Endothelial cell of umbilical vein (primary cell): ENCODE data around the gene HMG20A. TPM values are rescaled to one million over a fixed set of nuclear protein-coding genes. Genes with fewer than 3 reads are reported as not detected.

Experiments
- BruUV-seq: library from RNA; stranded (reverse); fragments of 400-500 nt; replicated peaks from 2 replicates; lab custom pipeline; 2021; lab: Mats Ljungman, UMichigan
- CTCF ChIA-PET: fragments of 300-600, 350-600 bp; sonication (Branson Sonifier 250); formaldehyde crosslinking; loops from one replicate; lab custom pipeline; 2021; ENCODE audit warnings: antibody characterized with exemption, inconsistent platforms; lab: Charles Lee
- POLR2A ChIA-PET: fragments of 300-600, 350-600 bp; sonication (Branson Sonifier 250); formaldehyde crosslinking; loops from one replicate; lab custom pipeline; 2021; ENCODE audit warnings: antibody characterized with exemption, inconsistent platforms; lab: Charles Lee
- DNase-seq: peaks from one replicate; pipeline ENCODE4 v3.0.0-alpha.2; 2011; ENCODE audit warnings: low read depth, low spot score
- FAIRE-seq: peaks from 2 replicates; lab custom pipeline; 2011; peaks lifted over from hg19 to GRCh38; lab: Jason Lieb, UNC
- H2AFZ ChIP-seq: 2 replicates; pipeline ENCODE4 v1.6.0; 2012; ENCODE audit warnings: low read depth, low read length, control low read depth, inconsistent platforms
- H3K27ac ChIP-seq: 2 replicates; pipeline ENCODE4 v1.5.1; 2011; ENCODE audit warnings: low read depth, mild to moderate bottlenecking, control low read depth, low read length, moderate library complexity; ENCODE audit not compliant: insufficient read depth
- H3K27me3 ChIP-seq, 2 experiments: 2 replicates each; pipeline versions ENCODE4 v1.6.0 to v1.6.1; 2011; ENCODE audit warnings: low read length in 2 of 2, mixed read lengths in 1 of 2; ENCODE audit not compliant: control insufficient read depth in 2 of 2, insufficient read depth in 2 of 2
- H3K36me3 ChIP-seq, 2 experiments: 2 replicates in 1 of 2; 3 replicates in 1 of 2; pipeline ENCODE4 v1.5.1; 2011; ENCODE audit warnings: low read length in 2 of 2, mild to moderate bottlenecking in 1 of 2, moderate library complexity in 1 of 2; ENCODE audit not compliant: control insufficient read depth in 2 of 2, insufficient read depth in 2 of 2; ENCODE audit errors: extremely low read depth in 1 of 2
- H3K4me1 ChIP-seq: 3 replicates; pipeline ENCODE4 v1.5.1; 2011; ENCODE audit warnings: mild to moderate bottlenecking, low read length; ENCODE audit not compliant: control insufficient read depth, insufficient read depth; ENCODE audit errors: extremely low read depth
- H3K4me2 ChIP-seq: 2 replicates; pipeline ENCODE4 v1.6.1; 2011; ENCODE audit warnings: low read length, control low read depth, mixed read lengths; ENCODE audit not compliant: insufficient read depth
- H3K4me3 ChIP-seq, 3 experiments: fragments of 200-600 bp in 1 of 3; sonication (generic), shearing (Covaris generic) in 1 of 3; replicated peaks in 1 of 3; 2 replicates each; pipeline ENCODE4 v1.5.1; 2011 to 2016; ENCODE audit warnings: control low read depth in 3 of 3, low read length in 3 of 3, mild to moderate bottlenecking in 2 of 3, inconsistent platforms in 1 of 3, low read depth in 1 of 3, moderate library complexity in 1 of 3; ENCODE audit not compliant: insufficient read depth in 1 of 3
- H3K79me2 ChIP-seq: 2 replicates; pipeline ENCODE4 v1.6.0; 2012; ENCODE audit warnings: low read length, inconsistent platforms; ENCODE audit not compliant: control insufficient read depth, insufficient read depth
- H3K9ac ChIP-seq: replicated peaks from 2 replicates; pipeline ENCODE3; 2011; ENCODE audit warnings: low read length, control low read depth; ENCODE audit not compliant: insufficient read depth; ENCODE audit errors: extremely low read depth
- H3K9me1 ChIP-seq: replicated peaks from 3 replicates; pipeline ENCODE4 v1.6.0; 2011; ENCODE audit warnings: mild to moderate bottlenecking, low read length; ENCODE audit not compliant: control insufficient read depth, insufficient read depth; ENCODE audit errors: extremely low read depth
- H3K9me3 ChIP-seq: replicated peaks from 2 replicates; pipeline ENCODE4 v1.5.1; 2012; ENCODE audit warnings: low read length, inconsistent platforms; ENCODE audit not compliant: control insufficient read depth, insufficient read depth
- H4K20me1 ChIP-seq: replicated peaks from 2 replicates; pipeline ENCODE3; 2011; ENCODE audit warnings: mild to moderate bottlenecking, low read length; ENCODE audit not compliant: control insufficient read depth, insufficient read depth; ENCODE audit errors: extremely low read depth
- CTCF ChIP-seq, 2 donors: IDR thresholded peaks; 1 replicate in 1 of 2; 2 replicates in 1 of 2; pipeline ENCODE4 v1.5.1; 2011; ENCODE audit warnings: low read length in 2 of 2, mild to moderate bottlenecking in 2 of 2, moderate library complexity in 2 of 2, control low read depth in 1 of 2, inconsistent platforms in 1 of 2, low read depth in 1 of 2; ENCODE audit not compliant: insufficient read depth in 1 of 2; ENCODE audit errors: extremely low read depth in 1 of 2
- EZH2 ChIP-seq: IDR thresholded peaks from 2 replicates; pipeline ENCODE4 v1.6.1; 2012; ENCODE audit warnings: borderline replicate concordance, low read depth, mild to moderate bottlenecking, moderate library complexity, low read length, inconsistent platforms; ENCODE audit not compliant: severe bottlenecking
- FOS ChIP-seq: IDR thresholded peaks from 2 replicates; pipeline ENCODE4 v1.6.1; 2011; ENCODE audit warnings: mild to moderate bottlenecking, low read length, moderate library complexity, borderline replicate concordance; ENCODE audit not compliant: insufficient read depth
- GATA2 ChIP-seq: IDR thresholded peaks from 2 replicates; pipeline ENCODE4 v1.7.0; 2011; ENCODE audit warnings: low read depth, mild to moderate bottlenecking, moderate library complexity, mixed read lengths, low read length; ENCODE audit not compliant: insufficient read length, insufficient read depth
- JUN ChIP-seq: IDR thresholded peaks from 2 replicates; pipeline ENCODE4 v1.6.1; 2011; ENCODE audit warnings: borderline replicate concordance, low read depth; ENCODE audit not compliant: insufficient read length, insufficient read depth
- MAX ChIP-seq: IDR thresholded peaks from 2 replicates; pipeline ENCODE4 v1.6.1; 2011; ENCODE audit not compliant: insufficient read depth, insufficient read length
- MYC ChIP-seq: IDR thresholded peaks from one replicate; pipeline ENCODE4 v1.6.1; 2011; ENCODE audit warnings: mild to moderate bottlenecking, low read depth, low read length
- POLR2A ChIP-seq: IDR thresholded peaks from 2 replicates; pipeline ENCODE4 v1.6.1; 2012; ENCODE audit warnings: low read depth, mild to moderate bottlenecking, control low read depth, low read length
- POLR2AphosphoS5 ChIP-seq: IDR thresholded peaks from 2 replicates; pipeline ENCODE4 v1.6.1; 2012; ENCODE audit warnings: low read depth, mild to moderate bottlenecking, control low read depth, low read length, moderate library complexity; ENCODE audit not compliant: insufficient read depth
- dilution Hi-C: fragments of 300-500 bp; cut with MboI; formaldehyde crosslinking; loops from one replicate; pipeline ENCODE4 v1.15.0; 2019; ENCODE audit warnings: low sequenced_read_pairs; ENCODE audit not compliant: extremely low pct_ligation_motif_present
- intact Hi-C: fragments of 100-400 bp; cut with micrococcal nuclease; formaldehyde crosslinking; loops from one replicate; pipeline ENCODE4 v1.10.0; 2022
- polyA plus RNA-seq, 4 experiments: library from polyadenylated mRNA; depleted of rRNA in 3 of 4; stranded (reverse) in 3 of 4; unstranded in 1 of 4; fragments of >200 nt; gene quantifications; 2 replicates each; pipeline versions ENCODE4 v1.2.1 to v1.2.3, GENCODE V29; 2011 to 2012; ENCODE audit warnings: missing spikeins in 1 of 4
- total RNA-seq: library from RNA; stranded (reverse); gene quantifications from 2 replicates; pipeline ENCODE4 v1.2.3, GENCODE V29; 2021

The HMG20A gene
- total and polyA plus RNA-seq, 2 donors (not counting 3 experiments of a cell fraction or from before 2014, with no cell fraction given), result 35.8 to 44.0 TPM

- intact Hi-C loops, result no loop called here
- Histone ChIP-seq H3K27me3 (no peaks in the 10 kb centered on the region), H3K9me3 (no peaks in the 10 kb centered on the region), H3K36me3 (no peaks in the 10 kb centered on the region), H4K20me1 (peaks cover 25% of the 10 kb centered on the region), H3K79me2 (peaks cover 90% of the 10 kb centered on the region), H2AFZ (no peak overlapping the region), H3K9me1 (no peaks in the 10 kb centered on the region), H3K27ac (no peak overlapping the region), H3K9ac (no peak overlapping the region), H3K4me1 (no peaks in the 10 kb centered on the region), H3K4me2 (no peak overlapping the region), H3K4me3 (no peak overlapping the region)
- TF ChIP-seq EZH2 (no peak), MAX (no peak), POLR2AphosphoS5 (no peak), JUN (no peak), CTCF (IDR thresholded peaks at IDR 0.05; ENCODE audit: extremely low read depth in 1 of 2, insufficient read depth in 1 of 2, low read depth in 1 of 2, low read length in 2 of 2) (no peak), POLR2A (no peak), MYC (no peak), FOS (no peak), GATA2 (no peak)
- DNase-seq (no peak), FAIRE-seq (no peak)
- POLR2A ChIA-PET, result no interaction called here
- CTCF ChIA-PET, result no interaction called here
- BruUV-seq, result no TSS peak
- dilution Hi-C loops, result no loop called here
These were observed 43.9 kb upstream of the HMG20A start for GRCh38 chr15:77376770-77377169.
